GM23338 (cell line): ENCODE data around the gene USP24. TPM values are rescaled to one million over a fixed set of nuclear protein-coding genes. Genes with fewer than 3 reads are reported as not detected.

Experiments
- ATAC-seq: fragments of 200-7000 bp; cut with Tn5 transposase; 3 replicates; pipeline ENCODE4 v1.9.1; 2020
- DNase-seq: peaks from one replicate; pipeline ENCODE4 v3.0.0-alpha.2; 2015; ENCODE audit warnings: low spot score
- H2AFZ ChIP-seq: fragments of 200-600 bp; sonication (generic); 2 replicates; pipeline ENCODE4 v1.8.0; 2016; ENCODE audit warnings: antibody characterized with exemption, mild to moderate bottlenecking, moderate library complexity
- H3F3A ChIP-seq: fragments of 200-600 bp; sonication (generic); replicated peaks from 2 replicates; pipeline ENCODE4 v1.8.0; 2017; ENCODE audit warnings: antibody characterized with exemption, mixed run types, low read depth
- H3K27ac ChIP-seq: fragments of 200-600 bp; sonication (generic); 2 replicates; pipeline ENCODE4 v1.6.1; 2016; ENCODE audit warnings: low read depth
- H3K27me3 ChIP-seq: fragments of 200-600 bp; sonication (generic); 2 replicates; pipeline ENCODE4 v1.8.0; 2016; ENCODE audit warnings: mild to moderate bottlenecking, mixed run types, moderate library complexity; ENCODE audit not compliant: insufficient read depth
- H3K36me3 ChIP-seq: fragments of 200-600 bp; sonication (generic); 2 replicates; pipeline ENCODE4 v1.8.0; 2016; ENCODE audit warnings: mild to moderate bottlenecking; ENCODE audit not compliant: insufficient read depth
- H3K4me1 ChIP-seq: fragments of 200-600 bp; sonication (generic); 2 replicates; pipeline ENCODE4 v1.8.0; 2016; ENCODE audit warnings: mild to moderate bottlenecking, moderate library complexity; ENCODE audit not compliant: insufficient read depth
- H3K4me2 ChIP-seq: fragments of 200-600 bp; sonication (generic); 2 replicates; pipeline ENCODE4 v1.7.1; 2017; ENCODE audit warnings: mixed run types
- H3K4me3 ChIP-seq: fragments of 200-600 bp; sonication (generic); 2 replicates; pipeline ENCODE4 v1.6.1; 2016; ENCODE audit warnings: mixed run types
- H3K79me2 ChIP-seq: fragments of 200-600 bp; sonication (generic); replicated peaks from 2 replicates; pipeline ENCODE4 v1.8.0; 2017; ENCODE audit warnings: mild to moderate bottlenecking; ENCODE audit not compliant: insufficient read depth
- H3K9me2 ChIP-seq: fragments of 200-600 bp; sonication (generic); 2 replicates; pipeline ENCODE4 v1.8.0; 2017; ENCODE audit not compliant: insufficient read depth
- H4K20me1 ChIP-seq: fragments of 200-600 bp; sonication (generic); replicated peaks from 2 replicates; pipeline ENCODE4 v1.8.0; 2017; ENCODE audit warnings: mild to moderate bottlenecking; ENCODE audit not compliant: insufficient read depth
- H3K27ac Mint-ChIP-seq: 2 replicates; pipeline ENCODE4 v1.8.0; 2020; ENCODE audit warnings: inconsistent platforms, mild to moderate bottlenecking, moderate library complexity, mixed read lengths
- H3K27me3 Mint-ChIP-seq: 3 replicates; pipeline ENCODE4 v1.8.0; 2022; ENCODE audit warnings: low read depth, mild to moderate bottlenecking, moderate library complexity, mixed read lengths, inconsistent platforms; ENCODE audit not compliant: insufficient read depth, poor library complexity
- H3K36me3 Mint-ChIP-seq: 3 replicates; pipeline ENCODE4 v1.8.0; 2021; ENCODE audit warnings: low read depth, mild to moderate bottlenecking, inconsistent platforms, moderate library complexity, mixed read lengths
- H3K4me1 Mint-ChIP-seq: 3 replicates; pipeline ENCODE4 v1.8.0; 2020; ENCODE audit warnings: mild to moderate bottlenecking, inconsistent platforms, mixed read lengths
- H3K4me3 Mint-ChIP-seq: 3 replicates; pipeline ENCODE4 v1.8.0; 2021; ENCODE audit warnings: moderate library complexity, mild to moderate bottlenecking, inconsistent platforms, mixed read lengths
- H3K9me3 Mint-ChIP-seq: 3 replicates; pipeline ENCODE4 v1.8.0; 2020; ENCODE audit warnings: moderate library complexity, mild to moderate bottlenecking, inconsistent platforms, mixed read lengths
- CREB1 ChIP-seq: fragments of 250-450 bp; sonication (Bioruptor Pico); IDR thresholded peaks from 2 replicates; pipeline ENCODE4 v1.5.0; 2020; ENCODE audit warnings: low read depth, mild to moderate bottlenecking, moderate library complexity
- CTCF ChIP-seq, 2 experiments: fragments of 200-600 bp in 1 of 2; sonication (generic) in 1 of 2; conservative IDR thresholded peaks; 2 replicates each; pipeline versions ENCODE4 v1.5.1 to v1.6.1; 2016 to 2017; ENCODE audit warnings: antibody characterized with exemption in 2 of 2, low read depth in 2 of 2, mild to moderate bottlenecking in 2 of 2, moderate library complexity in 1 of 2
- EZH2 ChIP-seq: fragments of 200-600 bp; sonication (generic); IDR thresholded peaks from one replicate; pipeline ENCODE4 v1.8.0; 2017; ENCODE audit warnings: antibody characterized with exemption, mild to moderate bottlenecking, low read depth; ENCODE audit not compliant: unreplicated experiment
- JUNB ChIP-seq: IDR thresholded peaks from one replicate; pipeline ENCODE4 v1.6.1; 2016; ENCODE audit warnings: antibody characterized with exemption; ENCODE audit not compliant: unreplicated experiment
- REST ChIP-seq: IDR thresholded peaks from one replicate; pipeline ENCODE4 v1.6.1; 2018; ENCODE audit warnings: antibody characterized with exemption; ENCODE audit not compliant: unreplicated experiment
- ZNF331 ChIP-seq: fragments of 250-450 bp; sonication (Bioruptor Pico); IDR thresholded peaks from 2 replicates; pipeline ENCODE4 v1.5.0; 2020; ENCODE audit warnings: low read depth, mild to moderate bottlenecking, moderate library complexity
- ZNF462 ChIP-seq: fragments of 250-450 bp; sonication (Bioruptor Pico); IDR thresholded peaks from 2 replicates; pipeline ENCODE4 v1.5.0; 2020; ENCODE audit warnings: mild to moderate bottlenecking, moderate library complexity
- polyA plus RNA-seq: library from polyadenylated mRNA; unstranded; fragments of >200 nt; fragmentation: Nextera tagmentation; extraction: Ambion mirVana; gene quantifications from 2 replicates; pipeline ENCODE4 v1.2.1, GENCODE V29; 2016
- total RNA-seq: library from RNA; depleted of rRNA; stranded (reverse); fragments of >200 nt; shearing (Covaris generic); gene quantifications from 2 replicates; pipeline ENCODE4 v1.2.3, GENCODE V29; 2014

Gene USP24
- total and polyA plus RNA-seq, 2 experiments from 2014 or later: 12.1 to 32.6 TPM

- TF ChIP-seq CREB1 (CRISPR knock-in tag) (no peak), CTCF (conservative IDR thresholded peaks at IDR 0.05; ENCODE audit: low read depth in 2 of 2) (peak; percentile 64 to 70), REST (no peak)
- Histone ChIP-seq H3K27me3 (no peaks in the 10 kb centered on the region), H3K27ac (peak overlapping the region; percentile 61; the same call in 1 of the 2 replicates), H4K20me1 (peaks cover 18% of the 10 kb centered on the region), H2AFZ (no peak overlapping the region), H3K4me3 (no peak overlapping the region), H3K79me2 (no peaks in the 10 kb centered on the region), H3K36me3 (peaks cover 51% of the 10 kb centered on the region), H3F3A (peaks cover 61% of the 10 kb centered on the region), H3K4me2 (no peak overlapping the region), H3K4me1 (no peaks in the 10 kb centered on the region), H3K9me2 (no peaks in the 10 kb centered on the region)
- H3K27ac Mint-ChIP-seq: no peak overlapping the region
- ATAC-seq (peak; percentile 91), DNase-seq (peak; percentile 63)
- H3K27me3 Mint-ChIP-seq: peaks cover 6% of the 10 kb centered on the region
- H3K4me1 Mint-ChIP-seq: no peaks in the 10 kb centered on the region
- H3K36me3 Mint-ChIP-seq: peaks cover 43% of the 10 kb centered on the region
- H3K9me3 Mint-ChIP-seq: no peaks in the 10 kb centered on the region; the same call in 2 of the 3 replicates
- H3K4me3 Mint-ChIP-seq: no peak overlapping the region
These were observed 151.0 kb downstream of the USP24 start for GRCh38 chr1:55064071-55064581.

- H3K27ac ChIP-seq: no peak overlapping the region
- Mint-ChIP-seq H3K36me3 (peaks cover 41% of the 10 kb centered on the region), H3K4me3 (no peak overlapping the region), H3K27ac (no peak overlapping the region), H3K4me1 (no peaks in the 10 kb centered on the region), H3K9me3 (no peaks in the 10 kb centered on the region; the same call in 2 of the 3 replicates), H3K27me3 (peaks cover 7% of the 10 kb centered on the region)
- H3K4me2 ChIP-seq: no peak overlapping the region
- H3K79me2 ChIP-seq: no peaks in the 10 kb centered on the region
- no peak overlapping the region for H2AFZ ChIP-seq
- H3K9me2 ChIP-seq: no peaks in the 10 kb centered on the region
- H3K36me3 ChIP-seq: peaks cover 51% of the 10 kb centered on the region
- H3F3A ChIP-seq: peaks cover 61% of the 10 kb centered on the region
- no peaks in the 10 kb centered on the region for H3K4me1 ChIP-seq
- no peaks in the 10 kb centered on the region for H3K27me3 ChIP-seq
- H4K20me1 ChIP-seq: peaks cover 18% of the 10 kb centered on the region
- DNase-seq: no peak
- no peak overlapping the region for H3K4me3 ChIP-seq
- ATAC-seq: no peak
- TF ChIP-seq ZNF331 (CRISPR knock-in tag) (no peak), CTCF (conservative IDR thresholded peaks at IDR 0.05; ENCODE audit: low read depth in 2 of 2) (no peak), EZH2 (no peak), ZNF462 (CRISPR knock-in tag) (no peak), JUNB (no peak)
These were observed 151.6 kb downstream of the USP24 start for GRCh38 chr1:55063577-55063942.
